ENCODE results near the gene ADAMTS12.
A peak's percentile ranks its signal among the peaks of the same experiment; 100 is the strongest.
"Not testable (repeated sequence)": the region's sequence is repeated elsewhere in the genome, so short reads cannot be mapped to it uniquely, and the experiment has no call there.

The ADAMTS12 gene

GRCh38 chr5:33601881-33602280 lies 289.9 kb downstream of the ADAMTS12 start:
- DNase-seq: no peak

GRCh38 chr5:33595303-33595702 lies 296.5 kb downstream of the ADAMTS12 start:
- DNase-seq: no peak

GRCh38 chr5:33594006-33594405 lies 297.8 kb downstream of the ADAMTS12 start:
- DNase-seq: no peak

- no peak for DNase-seq
Observed at GRCh38 chr5:33592245-33592644, 299.5 kb downstream of the ADAMTS12 start.

- peak in 1 of 51 donors; percentile 1 for DNase-seq
Observed at GRCh38 chr5:33588654-33589372, 303.0 kb downstream of the ADAMTS12 start.

GRCh38 chr5:33583332-33583731 lies 308.5 kb downstream of the ADAMTS12 start:
- DNase-seq: no peak

GRCh38 chr5:33582417-33582816 lies 309.4 kb downstream of the ADAMTS12 start:
- no peak for DNase-seq

GRCh38 chr5:33579789-33580188 lies 312.0 kb downstream of the ADAMTS12 start:
- no peak for DNase-seq

GRCh38 chr5:33579152-33579551 lies 312.6 kb downstream of the ADAMTS12 start:
- DNase-seq: no peak

GRCh38 chr5:33576726-33577590 lies 314.8 kb downstream of the ADAMTS12 start:
- no peak for DNase-seq

GRCh38 chr5:33565324-33565723 lies 326.5 kb downstream of the ADAMTS12 start:
- DNase-seq: peak in 10 of 51 donors; percentile 1 to 33 (median 4)

GRCh38 chr5:33563983-33564908 lies 327.5 kb downstream of the ADAMTS12 start:
- DNase-seq: no peak

- no peak for DNase-seq
Observed at GRCh38 chr5:33563530-33563929, 328.3 kb downstream of the ADAMTS12 start.

GRCh38 chr5:33558489-33558888 lies 333.3 kb downstream of the ADAMTS12 start:
- DNase-seq: no peak

GRCh38 chr5:33557605-33558004 lies 334.2 kb downstream of the ADAMTS12 start:
- DNase-seq: no peak

GRCh38 chr5:33556330-33557328 lies 335.2 kb downstream of the ADAMTS12 start:
- no peak for DNase-seq

- DNase-seq: no peak
Observed at GRCh38 chr5:33549982-33550567, 341.7 kb downstream of the ADAMTS12 start.

GRCh38 chr5:33539790-33540189 lies 352.0 kb downstream of the ADAMTS12 start:
- not testable (repeated sequence) for DNase-seq

GRCh38 chr5:33539212-33539611 lies 352.6 kb downstream of the ADAMTS12 start:
- DNase-seq: no peak

GRCh38 chr5:33538201-33538600 lies 353.6 kb downstream of the ADAMTS12 start:
- no peak for DNase-seq
